Esophagus squamous epithelium (tissue), 5 donors: ENCODE data around the gene POLD4. TPM values are rescaled to one million over a fixed set of nuclear protein-coding genes. Genes with fewer than 3 reads are reported as not detected.

Experiments
- DNase-seq: peaks from one replicate; lab custom pipeline; 2025; lab: John Stamatoyannopoulos, UW
- H3K27ac ChIP-seq, 4 donors: fragments of 200-600 bp; sonication (generic); one replicate each; pipeline ENCODE4 v1.5.1; 2016 to 2019; ENCODE audit warnings: mild to moderate bottlenecking in 1 of 4
- H3K27me3 ChIP-seq, 4 donors: fragments of 200-600 bp; sonication (generic); 1 replicate in 3 of 4; 2 replicates in 1 of 4; pipeline versions ENCODE4 v1.5.1 to v1.6.0; 2017 to 2021; ENCODE audit warnings: antibody characterized with exemption in 1 of 4
- H3K36me3 ChIP-seq, 3 donors: fragments of 200-600 bp; sonication (generic); one replicate each; pipeline ENCODE4 v1.5.1; 2016 to 2019
- H3K4me1 ChIP-seq, 3 donors: fragments of 200-600 bp; sonication (generic); one replicate each; pipeline ENCODE4 v1.5.1; 2017 to 2019
- H3K4me3 ChIP-seq, 4 donors: fragments of 200-600 bp; sonication (generic); 1 replicate in 3 of 4; 2 replicates in 1 of 4; pipeline ENCODE4 v1.5.1; 2016 to 2019; ENCODE audit warnings: mild to moderate bottlenecking in 2 of 4, moderate library complexity in 1 of 4
- H3K9me3 ChIP-seq, 3 donors: fragments of 200-600 bp; sonication (generic); one replicate each; pipeline ENCODE4 v1.5.1; 2016 to 2019
- POLR2A ChIP-seq, 4 donors: fragments of 450-650 bp; IDR thresholded peaks; one replicate each; pipeline ENCODE4 v1.6.1; 2017; ENCODE audit warnings: antibody characterized with exemption in 4 of 4, mild to moderate bottlenecking in 4 of 4, moderate library complexity in 3 of 4
- WGBS, 2 donors: methylation state at CpG; one replicate each; pipeline ENCODE4 v1.1.5; 2018; 5-methylcytosine and 5-hydroxymethylcytosine counted together
- intact Hi-C: fragments of 100-400 bp; cut with DNase I; formaldehyde crosslinking; loops from one replicate; pipeline ENCODE4 v1.15.0; 2022
- total RNA-seq, 4 donors: library from RNA; depleted of rRNA; stranded (reverse); fragments of >200 nt; gene quantifications; one replicate each; pipeline ENCODE4 v1.1.0, GENCODE V29; 2016
- TF ChIP-seq, protein P1 (sequence below), 6 experiments: fragments of 450-650 bp in 4 of 6; fragments of 200-600 bp in 2 of 6; sonication (generic) in 2 of 6; IDR thresholded peaks; one replicate each; pipeline ENCODE4 v1.5.1; 2016 to 2019; ENCODE audit warnings: antibody characterized with exemption in 6 of 6, mild to moderate bottlenecking in 4 of 6, moderate library complexity in 4 of 6
- donor health status: DM: yes; HTN: yes; CAD: no.

POLD4 gene
- total RNA-seq, 4 donors from 2014 or later: 62.6 to 113 (median 74.7) TPM

DNA sequence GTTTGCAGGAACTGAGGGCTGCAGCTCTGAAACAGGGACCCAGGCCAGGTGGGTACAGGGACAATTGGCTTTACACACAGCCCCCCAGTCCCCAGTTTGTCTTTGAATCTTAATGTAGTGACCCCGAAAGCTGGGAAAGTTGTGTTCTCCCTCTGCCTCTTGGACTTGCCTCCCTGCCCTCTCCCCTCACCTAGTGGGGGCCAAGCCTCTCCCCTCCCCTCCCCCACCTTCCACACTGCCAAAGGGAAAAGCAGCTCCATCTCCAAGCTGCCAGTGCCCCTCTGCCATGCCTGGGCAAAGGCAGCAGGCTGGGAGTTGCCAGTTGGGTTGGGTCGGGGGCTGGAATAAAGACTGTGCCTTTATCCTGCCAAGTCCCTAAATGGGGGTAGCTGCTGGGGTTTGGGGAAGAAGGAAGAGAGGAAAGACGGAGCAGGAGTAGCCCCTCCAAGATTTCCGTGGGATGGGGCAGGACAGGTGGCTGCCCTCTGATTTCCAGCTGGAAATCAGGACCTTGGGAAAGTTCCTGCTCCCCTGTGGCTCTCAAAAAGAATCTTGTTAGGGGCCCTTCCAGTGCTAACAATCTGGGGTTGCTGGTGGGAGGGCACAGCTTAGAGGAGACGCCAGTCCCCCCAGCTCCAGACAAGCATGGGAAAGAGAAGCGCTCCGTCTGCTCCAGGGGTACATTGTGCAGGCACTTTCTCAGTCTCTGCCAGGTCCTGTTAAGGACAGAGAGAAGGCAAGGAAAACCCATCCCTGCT, 22.9 kb upstream of the POLD4 start:
- peaks cover 45 to 71% (median 45%) of the 10 kb centered on the region in 3 donors for H3K4me1 ChIP-seq
- intact Hi-C loops: no loop called here
- no peak for DNase-seq
- 70 to 79% methylated on average over 4 to 6 of the region's 7 CpGs for WGBS, 2 donors
- no peak overlapping the region for H3K27ac ChIP-seq
- peaks cover 0 to 11% (median 0%) of the 10 kb centered on the region in 4 donors for H3K27me3 ChIP-seq
- H3K9me3 ChIP-seq: no peaks in the 10 kb centered on the region
- H3K4me3 ChIP-seq: no peak overlapping the region
- TF ChIP-seq POLR2A (IDR thresholded peaks at IDR 0.05): no peak
- TF ChIP-seq, protein P1, sequence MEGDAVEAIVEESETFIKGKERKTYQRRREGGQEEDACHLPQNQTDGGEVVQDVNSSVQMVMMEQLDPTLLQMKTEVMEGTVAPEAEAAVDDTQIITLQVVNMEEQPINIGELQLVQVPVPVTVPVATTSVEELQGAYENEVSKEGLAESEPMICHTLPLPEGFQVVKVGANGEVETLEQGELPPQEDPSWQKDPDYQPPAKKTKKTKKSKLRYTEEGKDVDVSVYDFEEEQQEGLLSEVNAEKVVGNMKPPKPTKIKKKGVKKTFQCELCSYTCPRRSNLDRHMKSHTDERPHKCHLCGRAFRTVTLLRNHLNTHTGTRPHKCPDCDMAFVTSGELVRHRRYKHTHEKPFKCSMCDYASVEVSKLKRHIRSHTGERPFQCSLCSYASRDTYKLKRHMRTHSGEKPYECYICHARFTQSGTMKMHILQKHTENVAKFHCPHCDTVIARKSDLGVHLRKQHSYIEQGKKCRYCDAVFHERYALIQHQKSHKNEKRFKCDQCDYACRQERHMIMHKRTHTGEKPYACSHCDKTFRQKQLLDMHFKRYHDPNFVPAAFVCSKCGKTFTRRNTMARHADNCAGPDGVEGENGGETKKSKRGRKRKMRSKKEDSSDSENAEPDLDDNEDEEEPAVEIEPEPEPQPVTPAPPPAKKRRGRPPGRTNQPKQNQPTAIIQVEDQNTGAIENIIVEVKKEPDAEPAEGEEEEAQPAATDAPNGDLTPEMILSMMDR (IDR thresholded peaks at IDR 0.05): no peak
- H3K36me3 ChIP-seq: no peaks in the 10 kb centered on the region

DNA sequence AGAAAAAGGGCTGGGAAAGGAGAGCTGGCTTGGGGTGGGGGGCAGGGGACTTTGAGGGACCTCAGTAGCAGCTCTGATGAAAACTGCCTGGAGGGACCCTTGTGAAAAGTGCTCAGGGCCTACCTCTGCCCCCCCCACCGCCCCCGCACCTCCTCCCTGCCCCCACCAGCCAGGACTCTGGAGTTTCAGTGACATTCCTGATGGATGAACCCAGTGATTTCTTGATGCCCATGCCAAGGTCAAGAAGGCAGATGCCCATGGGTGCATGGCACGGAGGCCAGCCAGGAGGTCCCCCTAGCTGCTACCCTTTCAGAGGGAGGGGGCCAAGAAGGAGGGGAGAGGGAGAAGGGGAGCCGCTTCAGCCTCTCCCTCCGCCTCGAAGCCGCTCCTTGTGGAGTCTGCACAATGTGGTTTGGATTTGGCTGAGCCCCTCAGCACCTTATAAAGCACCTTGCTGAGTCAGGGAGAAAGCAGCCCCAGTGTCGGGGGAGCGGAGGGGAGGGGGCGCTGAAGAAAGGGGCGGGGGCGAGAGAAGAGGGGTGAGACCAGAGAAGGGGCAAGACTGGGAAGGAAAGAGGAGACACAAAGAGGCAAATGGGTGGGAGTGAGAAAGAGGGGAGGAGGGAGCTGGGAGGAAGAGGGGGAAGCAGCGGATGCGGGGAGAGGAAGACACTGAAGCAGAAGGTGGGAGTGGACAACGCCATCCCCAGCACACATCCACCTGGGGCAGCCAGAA, 22.1 kb upstream of the POLD4 start:
- intact Hi-C loops: no loop called here
- DNase-seq: no peak
- no peak overlapping the region for H3K4me3 ChIP-seq
- no peaks in the 10 kb centered on the region for H3K9me3 ChIP-seq
- peak overlapping the region in 1 of 4 donors; percentile 9 for H3K27ac ChIP-seq
- H3K27me3 ChIP-seq: peaks cover 0 to 11% (median 0%) of the 10 kb centered on the region in 4 donors
- no peaks in the 10 kb centered on the region for H3K36me3 ChIP-seq
- WGBS, 2 donors: 51 to 68% methylated on average over 7 to 10 of the region's 15 CpGs
- no peak for TF ChIP-seq POLR2A (IDR thresholded peaks at IDR 0.05)
- TF ChIP-seq, protein P1 (IDR thresholded peaks at IDR 0.05): no peak
- peaks cover 47 to 71% (median 52%) of the 10 kb centered on the region in 3 donors for H3K4me1 ChIP-seq

DNA sequence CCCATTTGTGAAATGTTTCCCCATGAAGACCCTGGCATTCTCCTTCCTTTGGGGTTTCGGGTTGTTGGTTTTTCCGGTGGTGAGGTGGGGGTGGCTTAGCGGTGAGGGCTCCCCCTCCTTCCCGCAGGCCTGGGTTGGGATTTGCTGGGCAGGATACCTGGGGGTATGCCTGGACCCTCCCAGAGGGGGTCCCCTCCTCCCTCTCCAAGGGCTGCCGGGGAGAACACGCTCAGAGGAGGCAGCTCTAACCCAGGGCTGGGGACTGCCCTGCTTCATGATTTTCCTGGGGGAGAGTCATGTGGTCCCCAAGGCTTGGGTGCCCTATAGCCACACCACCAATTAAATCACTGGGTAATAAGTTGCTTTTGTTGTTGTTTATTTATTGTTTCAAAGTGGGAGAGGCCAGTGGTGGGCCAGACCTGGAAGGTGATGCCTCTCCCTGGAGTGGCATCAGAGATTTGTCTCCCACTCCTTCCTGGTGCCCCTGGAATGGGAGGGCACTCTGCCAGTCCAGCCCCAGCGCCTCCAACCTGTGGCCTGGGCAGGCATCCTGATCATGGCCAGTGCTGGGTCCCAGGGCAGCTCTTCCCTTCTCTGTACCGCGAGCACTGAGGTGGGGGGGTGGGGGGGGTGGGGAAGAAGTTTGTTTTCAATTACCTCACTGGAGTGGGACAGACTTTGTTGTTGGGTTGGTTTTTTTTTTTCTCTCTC, 21.4 kb upstream of the POLD4 start:
- H3K4me1 ChIP-seq: peaks cover 47 to 72% (median 58%) of the 10 kb centered on the region in 3 donors
- peak overlapping the region; percentile 82 to 98 (median 92) for H3K27ac ChIP-seq
- 10 to 80% methylated on average over 1 to 4 of the region's 9 CpGs for WGBS, 2 donors
- no peak for TF ChIP-seq POLR2A (IDR thresholded peaks at IDR 0.05)
- TF ChIP-seq, protein P1 (IDR thresholded peaks at IDR 0.05): no peak
- no peaks in the 10 kb centered on the region for H3K36me3 ChIP-seq
- no peak for DNase-seq
- no peaks in the 10 kb centered on the region for H3K9me3 ChIP-seq
- H3K27me3 ChIP-seq: peaks cover 0 to 11% (median 0%) of the 10 kb centered on the region in 4 donors
- H3K4me3 ChIP-seq: peak overlapping the region in 3 of 4 donors; percentile 57 to 98 (median 85)
- intact Hi-C loops: no loop called here

DNA sequence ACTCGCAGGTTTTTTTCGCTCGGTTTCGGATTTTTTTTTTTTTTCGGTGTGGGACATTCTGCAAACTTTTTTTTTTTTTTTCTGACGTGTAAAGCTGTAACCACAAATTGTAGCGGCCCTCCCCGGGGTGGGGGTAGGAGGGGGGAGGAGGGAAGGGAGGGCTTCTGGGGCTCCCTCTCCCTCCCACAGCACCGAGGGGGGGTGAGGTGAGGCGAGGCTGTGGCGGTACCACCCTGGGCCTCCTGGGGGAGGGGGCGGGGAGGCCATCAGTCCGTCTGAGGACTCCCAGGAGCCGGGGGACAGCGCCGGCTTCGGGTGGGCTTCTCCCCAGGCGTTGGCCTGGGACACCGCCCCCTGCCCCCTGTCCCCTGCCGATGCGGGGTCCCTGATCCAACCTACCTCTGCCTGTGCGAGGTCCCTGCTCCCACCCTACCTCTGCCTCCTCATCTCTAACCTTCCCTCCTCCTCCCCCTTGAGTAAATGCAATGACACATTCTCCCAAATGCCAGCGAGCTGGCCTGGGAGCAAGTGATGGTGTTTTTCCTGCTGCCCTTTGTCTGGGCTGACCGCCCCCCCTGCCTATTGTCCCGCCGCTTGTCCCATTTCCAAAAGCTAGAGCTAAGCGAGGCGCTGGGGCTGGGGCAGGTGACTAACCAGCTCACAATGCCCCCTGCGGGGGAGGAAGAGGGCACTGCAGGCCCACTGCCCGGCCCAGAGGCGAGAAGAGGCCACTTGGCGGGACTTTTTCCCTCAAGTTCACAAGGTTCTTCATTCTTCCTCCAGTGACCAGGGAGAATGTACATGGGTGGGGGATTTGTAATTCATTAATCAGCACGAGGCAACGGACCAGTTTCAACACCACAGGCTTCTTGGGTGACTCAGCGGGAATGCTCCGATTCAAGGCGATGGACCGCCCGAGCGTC, 20.6 kb upstream of the POLD4 start:
- Histone ChIP-seq H3K4me1 (peaks cover 42 to 72% (median 50%) of the 10 kb centered on the region in 3 donors), H3K27ac (peak overlapping the region; percentile 82 to 98 (median 92)), H3K27me3 (peaks cover 0 to 11% (median 0%) of the 10 kb centered on the region in 4 donors), H3K36me3 (no peaks in the 10 kb centered on the region), H3K4me3 (peak overlapping the region; percentile 57 to 98 (median 75)), H3K9me3 (no peaks in the 10 kb centered on the region)
- DNase-seq: no peak
- 0 to 4% methylated on average over 11 to 20 of the region's 40 CpGs for WGBS, 2 donors
- intact Hi-C loops: no loop called here
- no peak for TF ChIP-seq POLR2A (IDR thresholded peaks at IDR 0.05)
- TF ChIP-seq, protein P1 (IDR thresholded peaks at IDR 0.05): peak; percentile 23 to 60 (median 54)
